Bone marrow (tissue), 2 donors: ENCODE measurements around the gene AMHR2.

Experiments
- DNase-seq, 2 donors: peaks; one replicate each; lab custom pipeline; 2025; lab: John Stamatoyannopoulos, UW

The AMHR2 gene

GRCh38 chr12:53452159-53453077, 28.8 kb downstream of the AMHR2 start:
- peak; percentile 47 to 94 for DNase-seq

DNA sequence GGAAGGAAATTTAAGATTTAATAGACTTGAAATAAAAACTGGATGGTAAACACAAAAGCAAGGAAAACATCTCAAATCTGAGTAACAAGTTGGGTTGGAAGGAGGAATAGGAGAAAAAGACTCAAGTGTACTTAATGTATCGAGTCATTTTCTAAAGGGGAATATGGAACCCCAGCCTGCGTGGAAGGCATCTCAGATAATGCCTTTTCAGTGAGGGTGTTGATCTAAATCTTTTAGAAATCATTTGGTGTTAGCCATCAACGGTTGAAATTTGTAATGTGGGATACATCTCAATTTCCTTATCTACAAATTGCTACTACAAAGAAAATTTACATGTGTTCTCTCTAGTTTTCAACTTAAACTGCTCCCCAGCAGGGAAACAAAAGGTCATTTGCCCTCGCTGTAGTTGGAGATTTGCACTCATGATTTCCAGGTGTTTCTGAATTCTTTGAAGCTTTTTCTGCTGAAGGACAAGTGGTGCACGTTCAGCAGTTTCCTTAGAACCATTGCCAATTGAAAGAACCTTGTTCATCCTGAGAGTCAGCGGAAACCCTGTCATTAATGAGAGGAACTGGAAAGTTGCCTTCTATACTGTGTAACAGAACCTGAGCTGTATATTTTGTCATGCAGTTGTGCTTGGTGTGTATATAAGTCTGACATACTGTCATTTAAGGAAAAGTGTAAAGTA, 30.4 kb downstream of the AMHR2 start:
- no peak for DNase-seq

DNA sequence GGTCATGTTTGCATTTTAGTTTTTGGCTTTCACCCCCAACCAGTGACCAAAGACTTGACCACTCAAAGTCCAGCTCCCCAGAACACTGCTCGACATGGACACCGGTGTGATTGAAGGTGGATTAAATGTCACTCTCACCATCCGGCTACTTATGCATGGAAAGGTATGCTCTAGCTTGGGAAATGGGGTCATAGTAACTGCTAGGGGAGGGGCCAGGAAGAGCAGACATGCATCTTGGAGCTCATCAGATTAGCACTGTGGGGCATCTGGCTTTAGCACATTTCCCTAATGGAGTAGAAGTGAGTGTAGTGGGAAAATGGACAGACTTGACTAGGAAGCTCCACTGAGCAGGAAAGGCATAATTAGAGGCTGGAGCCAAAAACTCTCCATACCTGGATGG, 31.1 kb downstream of the AMHR2 start:
- DNase-seq = no peak

- no peak for DNase-seq
Measured at GRCh38 chr12:53456654-53457366, 33.2 kb downstream of the AMHR2 start.

- DNase-seq = no peak
Measured at GRCh38 chr12:53459097-53459496, 35.4 kb downstream of the AMHR2 start.

GRCh38 chr12:53461059-53461458, 37.4 kb downstream of the AMHR2 start:
- DNase-seq = no peak

DNA sequence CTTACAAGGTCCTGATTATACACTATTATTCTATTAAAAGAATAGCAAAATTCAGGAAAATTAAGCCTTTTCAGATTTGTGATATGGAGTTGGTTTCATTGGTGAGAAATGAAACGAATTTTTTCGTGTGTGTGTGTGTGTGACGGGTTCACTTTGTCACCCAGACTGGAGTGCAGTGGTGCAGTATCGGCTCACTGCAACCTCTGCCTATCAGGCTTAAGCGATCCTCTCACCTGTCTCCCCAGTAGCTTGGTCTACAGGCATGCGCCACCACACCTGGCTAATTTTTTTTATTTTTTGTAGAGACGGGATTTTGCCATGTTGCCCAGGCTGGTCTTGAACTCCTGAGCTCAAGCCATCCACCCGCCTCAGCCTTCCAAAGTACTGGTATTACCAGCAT, 37.9 kb downstream of the AMHR2 start:
- DNase-seq = no peak

GRCh38 chr12:53462935-53463334, 39.3 kb downstream of the AMHR2 start:
- DNase-seq = no peak

DNA sequence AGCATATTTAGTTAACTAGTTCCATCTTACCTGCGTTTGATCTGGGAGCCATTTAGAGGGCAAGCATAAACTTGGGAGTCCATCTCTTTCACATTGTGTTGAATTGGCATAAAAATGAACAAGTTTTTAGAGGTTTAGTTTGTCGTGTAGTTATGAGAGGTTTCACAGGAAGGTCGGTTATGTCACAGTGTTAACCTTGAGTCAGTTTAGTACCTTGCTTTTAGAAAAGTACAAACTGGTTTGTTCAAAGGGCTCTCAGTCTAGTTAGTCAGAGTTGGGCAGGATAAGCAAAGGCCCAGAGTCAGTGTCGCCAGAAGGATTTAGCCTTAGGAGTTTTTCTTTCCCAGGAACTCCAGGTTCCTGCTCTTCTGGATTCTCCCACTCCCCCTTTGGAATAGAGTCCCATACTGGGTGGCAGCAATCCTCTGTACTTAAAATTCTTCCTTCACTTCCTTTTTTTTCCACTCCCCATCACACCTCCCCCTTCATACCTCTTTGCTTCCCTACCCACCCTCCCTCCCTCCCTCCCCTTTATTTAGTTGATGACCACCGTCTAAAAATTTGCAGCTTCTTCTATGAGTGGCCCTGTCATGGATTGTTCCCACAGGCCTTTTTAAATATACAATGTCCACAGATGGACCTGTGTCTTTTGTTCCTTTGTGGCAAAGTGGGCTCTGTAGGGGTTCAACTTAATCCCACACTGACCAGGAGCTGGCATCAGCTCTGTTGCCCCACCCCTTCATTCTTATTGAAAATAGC, 40.3 kb downstream of the AMHR2 start:
- no peak for DNase-seq

DNA sequence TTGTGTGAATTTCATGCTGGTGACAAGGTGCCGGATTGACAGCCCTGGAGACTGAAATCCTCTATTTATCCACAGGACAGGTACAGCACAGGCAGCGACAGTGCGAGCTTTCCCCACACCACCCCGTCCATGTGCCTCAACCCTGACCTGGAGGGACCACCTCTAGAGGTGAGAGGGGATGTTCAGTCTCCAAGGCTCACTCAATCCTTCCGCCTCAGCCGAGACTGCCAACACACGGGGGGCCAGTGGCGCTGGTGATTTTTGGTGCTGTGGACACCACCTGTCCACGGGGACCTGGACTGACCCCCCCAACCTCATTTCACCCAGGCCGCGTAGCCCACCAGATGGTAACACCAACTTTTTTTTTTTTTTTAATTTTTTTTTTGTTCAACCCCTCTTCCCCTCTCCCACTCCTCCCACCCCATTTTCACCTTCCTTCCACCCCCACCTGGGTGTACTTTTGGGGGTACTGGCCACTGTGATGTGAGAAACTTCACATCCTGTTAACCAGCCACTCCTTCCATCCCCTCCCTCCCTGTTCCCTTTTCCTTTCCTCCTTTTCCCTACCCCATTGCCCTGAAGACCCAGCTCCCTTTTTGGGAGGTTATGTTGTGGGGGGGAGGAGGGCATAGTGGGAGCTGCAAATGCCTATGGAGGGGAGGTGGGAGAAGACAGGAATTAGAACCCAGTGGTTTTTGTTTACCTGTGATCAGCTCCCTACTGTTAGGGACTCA, 41.2 kb downstream of the AMHR2 start:
- DNase-seq = no peak

DNA sequence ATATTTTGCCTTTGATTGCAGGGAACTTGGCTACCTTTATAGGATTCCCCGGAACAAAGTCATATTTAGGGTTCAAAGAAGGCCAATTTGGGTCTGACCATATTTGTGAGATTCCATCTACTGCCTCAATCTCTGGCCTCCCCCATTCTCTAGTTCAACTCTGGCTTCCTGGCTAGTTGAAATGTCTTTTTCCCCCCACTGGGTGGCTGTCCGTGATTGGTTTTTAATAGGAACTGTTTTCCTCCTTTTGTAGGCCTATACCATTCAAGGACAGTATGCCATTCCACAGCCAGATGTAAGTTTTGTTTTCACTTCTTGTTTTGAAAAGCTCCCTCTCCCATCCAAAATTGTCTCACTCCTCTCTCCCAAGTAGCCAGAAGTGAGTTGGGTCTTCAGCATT, 42.0 kb downstream of the AMHR2 start:
- DNase-seq = no peak

- DNase-seq = no peak
Measured at GRCh38 chr12:53466640-53467039, 43.0 kb downstream of the AMHR2 start.

- DNase-seq = no peak
Measured at GRCh38 chr12:53467082-53467481, 43.4 kb downstream of the AMHR2 start.

DNA sequence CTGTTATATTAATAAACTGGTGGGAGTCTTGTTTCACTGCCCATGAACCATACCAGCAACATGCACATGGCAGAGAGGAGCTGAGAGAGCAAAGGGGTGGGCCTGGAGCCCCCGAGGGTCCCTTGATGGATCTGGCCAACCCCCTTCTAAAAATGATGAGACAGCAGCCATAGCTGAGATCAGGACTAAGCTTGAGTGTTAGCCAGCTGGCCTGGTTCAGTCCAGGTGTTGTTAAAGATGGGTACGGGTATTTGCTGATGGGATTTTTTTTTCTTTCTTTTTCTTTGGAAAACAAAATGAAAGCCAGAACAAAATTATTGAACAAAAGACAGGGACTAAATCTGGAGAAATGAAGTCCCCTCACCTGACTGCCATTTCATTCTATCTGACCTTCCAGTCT, 44.2 kb downstream of the AMHR2 start:
- DNase-seq = no peak

DNA sequence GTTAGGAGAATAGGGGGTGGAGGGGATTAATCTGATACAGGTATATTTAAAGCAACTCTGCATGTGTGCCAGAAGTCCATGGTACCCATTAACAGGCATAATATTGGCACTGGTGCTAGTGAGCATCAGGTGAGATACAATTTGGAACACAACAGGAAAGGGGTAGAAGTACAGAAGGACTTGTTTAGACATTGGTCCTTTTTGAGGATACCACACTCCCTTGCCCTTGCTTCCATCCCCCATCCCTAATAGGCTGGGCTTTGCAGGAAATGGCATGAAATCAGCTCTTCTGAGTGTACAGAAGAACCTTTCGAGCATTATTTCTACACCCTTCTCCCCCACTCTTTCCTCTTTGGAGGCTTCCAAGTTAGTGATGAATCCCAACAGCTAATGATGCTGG, 44.6 kb downstream of the AMHR2 start:
- DNase-seq = no peak

- no peak for DNase-seq
Measured at GRCh38 chr12:53472056-53472582, 48.5 kb downstream of the AMHR2 start.

- no peak for DNase-seq
Measured at GRCh38 chr12:53474077-53474476, 50.4 kb downstream of the AMHR2 start.

DNA sequence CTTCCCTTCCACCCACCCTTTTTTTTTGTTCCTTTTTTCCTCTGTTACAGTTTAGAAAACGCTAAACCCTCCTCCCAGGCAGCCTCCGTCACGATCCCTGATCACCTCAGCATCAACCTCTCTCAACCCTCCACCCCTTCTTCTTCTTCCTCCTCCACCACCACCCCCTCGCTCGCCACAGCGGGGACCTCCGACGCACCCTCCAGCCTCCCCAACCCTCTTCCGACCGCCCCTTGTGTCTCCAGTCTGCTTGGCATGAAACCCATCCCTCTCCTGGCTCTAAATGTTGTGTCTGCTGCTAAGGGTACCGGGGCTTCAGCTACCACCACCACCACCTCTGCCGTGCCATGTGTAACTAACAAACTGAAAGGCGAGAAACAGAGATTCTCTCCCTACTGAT, 51.2 kb downstream of the AMHR2 start:
- DNase-seq = no peak

GRCh38 chr12:53476769-53477209, 53.1 kb downstream of the AMHR2 start:
- no peak for DNase-seq

- DNase-seq = no peak
Measured at GRCh38 chr12:53478865-53479264, 55.2 kb downstream of the AMHR2 start.

GRCh38 chr12:53479331-53479730, 55.7 kb downstream of the AMHR2 start:
- DNase-seq = no peak
